DLD1 (cell line): ENCODE results near the gene RAB3IP.

Experiments
- in situ Hi-C: cut with HindIII; loops from 2 replicates; pipeline ENCODE4 v1.10.0; 2017; ENCODE audit warnings: low sequenced_read_pairs

Gene RAB3IP, protein sequence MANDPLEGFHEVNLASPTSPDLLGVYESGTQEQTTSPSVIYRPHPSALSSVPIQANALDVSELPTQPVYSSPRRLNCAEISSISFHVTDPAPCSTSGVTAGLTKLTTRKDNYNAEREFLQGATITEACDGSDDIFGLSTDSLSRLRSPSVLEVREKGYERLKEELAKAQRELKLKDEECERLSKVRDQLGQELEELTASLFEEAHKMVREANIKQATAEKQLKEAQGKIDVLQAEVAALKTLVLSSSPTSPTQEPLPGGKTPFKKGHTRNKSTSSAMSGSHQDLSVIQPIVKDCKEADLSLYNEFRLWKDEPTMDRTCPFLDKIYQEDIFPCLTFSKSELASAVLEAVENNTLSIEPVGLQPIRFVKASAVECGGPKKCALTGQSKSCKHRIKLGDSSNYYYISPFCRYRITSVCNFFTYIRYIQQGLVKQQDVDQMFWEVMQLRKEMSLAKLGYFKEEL

DNA sequence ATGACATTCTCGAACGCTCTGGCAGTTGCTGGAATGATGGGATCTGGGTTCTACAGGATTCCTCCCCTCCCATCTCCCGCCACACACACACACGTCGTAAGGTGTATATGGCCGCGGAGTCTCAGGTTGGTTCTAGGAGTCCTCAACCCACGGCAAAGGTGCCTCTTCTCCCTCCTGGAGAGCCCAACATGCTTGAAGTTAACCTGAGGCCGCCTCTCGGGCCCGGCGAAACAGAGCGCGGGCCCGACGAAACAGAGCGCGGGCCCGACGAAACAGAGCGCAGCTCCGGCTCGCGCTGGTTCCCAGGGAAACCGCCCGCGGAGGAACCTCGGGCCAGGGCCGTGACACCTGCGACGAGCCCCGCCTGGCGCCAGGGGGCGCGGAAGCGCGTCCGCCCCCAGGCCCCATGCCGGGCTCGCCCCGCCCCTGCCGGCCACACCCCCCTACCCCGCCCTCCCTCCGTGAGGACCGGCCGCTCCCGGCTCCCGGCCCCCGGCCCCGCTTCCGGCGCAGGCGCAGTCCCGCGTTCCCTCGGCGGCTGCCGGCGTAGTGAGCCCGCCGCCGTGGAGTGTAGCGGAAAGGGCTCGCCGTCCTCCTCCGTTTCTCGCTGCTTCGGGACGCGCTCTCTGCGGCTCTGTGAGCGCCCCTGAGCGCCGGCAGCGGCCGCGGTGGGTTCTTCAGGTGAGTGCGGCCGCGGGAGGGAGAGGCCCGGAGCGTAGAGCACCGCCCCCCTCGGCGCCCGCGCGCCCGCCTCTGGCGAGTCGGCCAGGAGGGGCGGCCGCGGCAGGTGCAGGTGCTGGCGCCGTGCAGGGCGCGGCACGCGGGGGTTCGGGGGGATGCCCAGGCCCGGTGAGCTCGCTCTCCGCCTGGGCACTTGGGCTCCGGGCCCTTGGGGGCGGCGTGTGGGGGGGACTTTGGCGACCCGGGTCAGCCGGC lies at the start of gene RAB3IP:
RAB3IP (plus strand) TSS at position 510 of the 936 bp plus-strand sequence. CDS start 16,549 bp downstream, outside the sequence.
- in situ Hi-C loops, result no loop called here

DNA sequence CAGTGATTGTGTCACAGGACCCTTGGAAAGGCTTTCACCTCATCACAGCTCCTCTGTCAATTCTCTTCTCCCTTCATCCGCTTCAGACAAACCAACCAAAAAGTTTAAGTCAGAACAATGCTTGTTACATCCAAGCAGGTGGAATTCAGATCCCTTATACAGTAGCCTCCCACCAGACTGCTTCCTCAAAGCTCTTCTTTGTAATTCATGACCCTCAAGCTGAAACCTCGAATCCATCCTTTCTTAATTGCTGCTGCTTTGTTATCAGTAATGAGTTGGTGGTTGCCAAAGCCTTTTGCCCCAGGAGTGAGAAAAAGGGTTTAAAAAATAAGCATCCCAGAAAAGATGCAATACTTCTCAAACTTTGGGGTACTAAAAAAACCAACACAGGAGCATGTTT lies 49.0 kb upstream of the RAB3IP start:
- in situ Hi-C loops, result no loop called here

DNA sequence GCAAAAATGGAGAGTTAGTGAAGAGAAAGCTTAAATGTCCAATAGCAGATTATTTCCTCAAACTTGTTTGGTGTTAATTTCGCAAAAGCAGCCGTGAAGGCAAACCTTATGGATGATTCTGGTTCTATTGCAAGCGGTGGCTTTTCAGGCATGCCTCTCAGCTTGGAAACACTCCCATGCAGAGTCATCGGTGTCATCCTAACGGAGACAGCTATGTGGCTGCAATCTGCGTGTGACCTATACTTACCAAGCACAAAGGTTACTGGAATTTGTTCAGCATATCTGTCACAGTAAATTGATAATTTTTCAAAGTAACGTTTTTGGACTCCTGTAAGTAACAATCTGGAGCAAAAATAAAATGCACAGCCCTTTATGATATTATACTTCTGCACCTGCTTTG lies 44.5 kb upstream of the RAB3IP start:
- in situ Hi-C loops, result no loop called here

DNA sequence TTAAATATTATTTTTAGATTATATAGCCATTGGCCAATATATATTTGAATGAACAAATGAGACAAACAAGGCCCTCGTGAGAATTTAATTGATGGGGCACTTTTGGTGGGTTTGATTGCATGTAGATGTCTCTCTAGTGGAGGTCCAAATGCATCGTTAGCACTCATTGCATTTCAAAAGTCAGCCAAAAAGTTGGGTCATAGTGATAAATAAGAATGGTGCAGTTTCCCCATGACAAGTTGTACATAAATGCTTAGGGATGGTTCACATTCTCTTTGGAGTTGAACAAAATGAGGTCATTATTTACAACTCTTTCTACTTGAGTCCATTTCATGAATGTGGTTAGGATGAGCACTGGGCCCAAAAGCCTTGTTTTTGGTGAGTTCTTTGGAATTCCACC lies 40.6 kb upstream of the RAB3IP start:
- in situ Hi-C loops, result no loop called here

DNA sequence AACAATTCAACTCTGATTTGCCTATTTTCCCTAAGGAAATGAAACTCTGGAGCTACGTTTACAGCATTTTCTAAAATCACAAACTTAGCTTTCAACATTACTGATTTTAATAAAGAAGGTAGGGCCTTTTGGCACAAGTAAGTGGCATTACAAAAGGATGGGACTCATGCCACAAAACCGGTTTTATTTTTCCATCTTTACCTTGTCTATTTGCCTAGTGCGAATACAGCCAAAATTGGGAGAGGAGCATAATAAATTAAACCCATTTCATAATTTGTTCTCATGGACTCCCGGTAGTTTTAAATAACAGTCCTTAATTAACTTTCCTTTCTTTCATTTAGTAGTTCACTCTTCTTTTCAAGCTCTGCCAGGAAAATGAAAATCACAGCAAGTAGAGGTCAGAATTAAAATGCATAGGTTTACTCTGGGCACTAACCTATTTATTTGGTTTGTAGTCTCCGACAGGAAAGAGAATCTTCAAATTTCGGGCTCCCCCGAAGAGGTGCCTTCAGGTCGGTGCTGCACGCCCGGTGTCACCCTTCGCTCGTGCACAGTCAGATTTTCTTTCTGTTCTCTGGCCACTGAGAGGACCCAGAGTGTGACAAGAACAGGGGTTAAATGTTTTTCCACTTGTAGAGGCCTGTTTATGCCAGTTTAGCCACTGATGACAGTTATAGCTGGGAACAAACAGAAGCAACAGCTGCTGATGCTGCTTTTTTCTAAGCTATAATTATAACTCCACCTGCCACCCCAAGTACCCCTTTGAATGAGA lies 39.7 kb upstream of the RAB3IP start, which contains the start of gene BEST3:
BEST3 (minus strand) TSS at position 535 of the 772 bp plus-strand sequence. CDS start 1,505 bp downstream, outside the sequence.
- in situ Hi-C loops, result no loop called here

DNA sequence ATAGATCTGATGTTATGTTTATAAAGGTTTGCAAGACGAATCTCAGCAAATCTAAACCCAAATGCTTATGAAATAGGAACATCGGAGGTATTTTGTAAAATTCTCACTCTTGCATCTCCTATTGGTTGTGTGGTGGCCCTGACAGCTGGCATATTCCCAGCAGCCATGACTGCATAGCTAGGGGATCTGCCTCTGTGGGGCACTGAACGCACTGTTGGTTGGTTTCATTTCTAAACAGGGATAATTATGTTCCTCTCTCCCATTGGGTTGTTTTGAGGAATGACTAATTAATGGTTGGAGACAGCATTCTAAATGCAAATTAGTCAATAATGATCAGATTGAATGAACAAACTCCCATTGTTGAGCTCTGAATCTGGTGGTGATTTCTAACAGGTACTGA lies 36.8 kb upstream of the RAB3IP start:
- in situ Hi-C loops, result no loop called here

DNA sequence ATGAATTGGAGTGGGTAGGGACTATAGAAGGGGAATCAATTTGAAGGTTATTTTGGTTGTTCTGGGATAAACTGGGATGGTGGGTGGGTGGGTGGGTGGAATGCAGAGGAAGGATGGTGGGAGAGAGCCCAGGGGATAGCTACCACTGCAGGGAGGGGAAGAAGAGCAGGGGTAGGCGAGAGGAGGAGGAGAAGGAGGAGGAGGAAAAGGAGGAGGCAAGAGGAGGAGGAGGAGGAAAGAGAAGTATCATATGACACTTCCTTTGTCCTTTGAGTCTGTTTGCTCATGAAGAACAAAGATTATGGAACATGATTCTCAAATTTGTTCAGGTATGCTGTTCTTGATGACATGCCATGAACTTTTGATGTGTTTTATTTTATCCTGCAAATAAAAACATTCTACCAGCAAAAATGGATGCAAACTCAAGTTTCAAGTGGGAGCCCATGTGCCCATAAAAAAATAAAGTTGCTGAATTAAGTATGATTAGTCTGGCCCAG lies 35.5 kb upstream of the RAB3IP start:
- in situ Hi-C loops, result no loop called here

DNA sequence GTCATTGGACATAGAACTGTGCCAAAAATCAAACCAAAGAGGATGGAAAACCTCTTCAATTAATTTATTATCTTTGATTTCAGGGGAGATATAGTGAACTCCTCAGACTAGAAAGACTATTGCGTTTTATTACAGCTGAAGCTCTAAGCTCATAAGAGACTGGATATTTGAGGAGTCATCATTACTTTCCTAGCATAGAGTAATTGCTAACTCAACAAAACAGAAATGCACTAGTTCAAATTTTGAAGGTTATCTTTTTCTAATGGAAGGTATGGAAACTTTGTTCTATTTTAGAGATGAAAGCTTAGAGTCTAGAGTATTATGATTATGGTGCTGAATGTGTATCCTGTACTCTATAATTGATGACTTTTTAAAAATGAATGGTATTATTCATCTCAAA lies 34.3 kb upstream of the RAB3IP start:
- in situ Hi-C loops, result no loop called here

DNA sequence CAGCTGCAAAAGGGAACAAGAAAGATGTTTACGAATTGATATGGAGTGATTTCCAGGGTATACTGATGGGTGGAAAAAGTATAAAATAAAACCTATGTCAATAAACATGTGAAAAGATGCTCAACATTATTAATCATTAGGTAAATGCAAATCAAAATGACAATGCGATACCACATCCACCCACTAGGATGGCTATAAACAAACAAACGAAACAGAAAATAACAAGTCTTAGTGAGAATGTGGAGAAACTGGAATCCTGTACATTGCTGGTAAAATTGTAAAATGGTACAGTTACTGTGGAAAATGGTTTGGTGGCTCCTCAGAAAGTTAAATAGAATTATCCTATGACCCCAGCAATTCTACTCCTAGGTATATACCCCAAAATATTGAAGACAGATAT lies 30.0 kb upstream of the RAB3IP start:
- in situ Hi-C loops, result no loop called here

DNA sequence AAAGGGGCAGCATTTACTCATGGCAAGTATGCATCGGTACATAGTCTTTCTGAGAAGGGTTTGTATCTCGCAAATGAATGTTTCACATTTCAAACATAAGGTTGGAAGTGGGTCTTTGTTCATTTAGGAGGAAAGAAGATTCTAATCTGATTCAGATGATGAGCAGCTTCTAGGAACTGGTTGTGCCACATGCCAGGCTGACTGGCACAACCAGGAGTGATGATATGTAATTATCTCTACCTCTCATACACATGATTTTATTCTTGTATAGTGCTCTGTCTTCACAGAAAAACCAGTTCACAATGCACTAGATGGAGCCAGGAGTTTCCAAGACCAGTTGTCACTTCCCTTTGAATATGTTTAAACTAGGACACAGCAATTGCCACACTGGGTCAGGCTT lies 25.8 kb upstream of the RAB3IP start:
- in situ Hi-C loops, result no loop called here

DNA sequence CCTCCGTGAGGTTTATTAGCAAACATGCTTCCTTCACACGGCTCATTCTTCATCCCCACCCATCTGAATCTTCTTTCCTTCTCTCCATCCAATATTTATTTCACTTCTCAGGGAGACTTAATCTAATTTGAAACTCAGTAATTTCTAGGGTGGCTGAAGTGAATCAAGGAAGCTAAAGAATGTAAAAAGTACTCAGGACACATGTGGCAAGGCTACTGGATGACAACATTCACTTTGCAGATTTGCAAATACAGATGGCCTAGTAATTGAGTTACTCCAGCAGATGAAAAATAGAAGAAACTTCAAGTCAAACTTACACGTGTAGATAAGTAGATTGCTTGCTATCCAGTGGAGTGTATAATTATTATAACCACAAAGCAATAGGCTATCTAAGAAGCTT lies 24.1 kb upstream of the RAB3IP start:
- in situ Hi-C loops, result no loop called here

DNA sequence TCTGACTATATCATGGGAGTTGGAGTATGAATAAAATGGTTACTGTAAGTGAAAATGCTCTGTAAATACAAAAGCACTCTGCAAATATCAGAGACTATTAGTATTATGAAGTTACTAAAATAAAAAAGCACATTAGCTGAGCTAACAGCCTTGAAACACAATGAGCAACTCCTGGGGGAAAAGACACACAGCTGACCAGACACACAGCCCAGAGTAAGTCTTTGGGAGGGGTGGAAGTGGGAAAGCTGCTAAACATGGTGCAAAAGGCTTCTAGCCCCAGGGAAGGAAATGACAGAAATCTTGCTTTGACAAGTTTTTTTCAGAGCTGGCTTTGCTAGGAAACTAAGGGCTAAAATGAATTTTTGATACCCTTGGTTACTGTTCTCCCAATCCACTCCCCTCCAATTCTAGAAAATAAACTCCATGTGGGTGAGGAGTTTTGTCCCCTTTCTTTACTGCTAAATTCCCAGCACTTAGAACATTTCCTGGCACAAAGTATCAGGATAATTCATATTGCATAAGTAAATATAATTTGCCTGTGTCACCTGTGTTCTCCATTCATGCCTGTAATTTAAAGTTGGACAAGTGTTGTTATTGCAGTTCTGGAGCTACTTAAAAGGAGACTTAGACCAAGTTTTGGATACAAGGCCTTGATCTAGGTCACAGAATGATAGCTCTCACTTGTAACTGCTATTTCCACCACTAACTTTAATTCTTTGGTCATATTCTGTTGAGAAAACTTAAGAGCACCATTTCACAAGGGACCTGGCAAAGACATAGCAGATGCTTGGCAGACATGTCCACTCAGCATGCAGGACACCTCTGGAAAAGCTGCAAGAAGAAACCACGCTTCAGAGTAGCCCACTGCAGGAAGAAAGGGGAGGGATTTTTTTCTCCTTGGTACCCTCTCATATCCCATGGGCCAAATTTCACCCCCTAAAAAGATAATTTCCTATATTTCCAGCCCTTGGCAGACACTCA lies 19.0 kb upstream of the RAB3IP start:
- in situ Hi-C loops, result no loop called here

DNA sequence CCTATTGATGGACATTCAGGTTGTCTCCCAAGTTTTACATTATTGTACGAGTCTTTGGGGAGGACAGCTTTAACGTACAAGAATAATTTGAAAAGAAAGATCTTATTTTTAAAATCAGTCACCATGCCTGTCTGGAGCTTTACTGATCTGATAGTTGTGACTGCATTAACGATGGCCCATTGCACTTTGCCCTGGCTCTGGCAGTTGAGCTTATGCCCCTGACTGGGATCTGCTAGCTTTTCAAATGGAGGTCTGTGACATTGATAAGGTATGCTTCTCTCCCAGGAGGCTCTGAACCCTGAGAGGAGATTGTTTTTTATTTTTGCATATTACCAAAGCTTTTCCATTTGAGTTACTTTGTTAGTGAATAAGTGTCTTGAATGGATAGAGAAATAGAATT lies 17.9 kb upstream of the RAB3IP start:
- in situ Hi-C loops, result no loop called here

DNA sequence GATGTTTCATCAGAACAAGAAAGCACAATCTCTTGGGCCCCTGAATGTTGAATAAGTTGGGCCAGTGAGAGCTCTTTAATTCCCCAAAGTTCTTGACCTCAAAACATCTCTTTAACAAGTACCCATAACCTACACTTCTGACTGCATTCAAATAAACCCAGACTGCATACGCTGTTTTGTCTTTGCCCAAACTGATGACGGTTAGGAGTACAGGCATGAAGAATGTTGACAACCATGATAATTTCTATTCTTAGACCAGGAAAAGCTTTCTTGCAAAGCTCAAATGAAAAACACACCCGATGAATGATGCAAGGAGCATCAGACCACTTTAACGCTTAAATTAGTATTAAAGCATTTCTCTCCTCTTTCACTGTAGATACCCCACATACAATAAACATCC lies 11.7 kb upstream of the RAB3IP start:
- in situ Hi-C loops, result no loop called here

DNA sequence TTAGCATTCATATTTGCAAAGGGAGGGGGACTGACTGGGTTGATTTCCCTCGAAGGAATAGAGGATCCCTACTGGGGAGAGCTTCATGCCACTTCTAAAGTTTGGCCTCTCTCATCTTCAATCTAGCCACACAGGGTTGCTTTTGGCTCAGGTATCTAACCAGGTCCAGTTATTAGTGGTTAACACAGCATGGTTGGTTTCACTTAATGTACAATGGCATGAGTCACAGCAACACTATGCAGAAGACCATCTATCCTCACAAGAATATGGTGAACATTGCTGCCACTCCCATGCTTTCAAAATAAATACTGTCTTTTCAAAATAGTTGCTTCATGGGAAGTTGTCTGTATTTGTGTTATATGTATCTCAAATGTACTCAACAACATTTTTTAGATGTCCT lies 6.6 kb upstream of the RAB3IP start:
- in situ Hi-C loops, result no loop called here

DNA sequence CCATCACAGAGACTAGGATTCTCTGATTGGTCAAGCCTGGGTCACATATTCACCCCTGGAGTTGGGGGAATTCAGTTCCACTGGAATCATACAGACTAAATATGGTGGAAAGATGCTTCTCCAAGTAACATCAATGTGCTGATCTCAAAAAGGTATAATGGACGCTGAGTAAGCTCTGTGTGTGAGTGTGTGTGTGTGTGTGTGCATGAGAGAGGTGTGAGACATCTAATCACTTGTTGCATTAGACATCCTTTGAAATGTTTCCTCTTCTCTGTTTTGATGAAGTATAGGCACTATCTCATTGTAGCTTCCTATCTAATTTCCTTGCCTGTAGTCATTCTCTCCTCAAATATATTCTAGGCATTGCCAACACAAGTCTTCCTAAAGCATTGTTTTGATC lies 5.0 kb upstream of the RAB3IP start:
- in situ Hi-C loops, result no loop called here

DNA sequence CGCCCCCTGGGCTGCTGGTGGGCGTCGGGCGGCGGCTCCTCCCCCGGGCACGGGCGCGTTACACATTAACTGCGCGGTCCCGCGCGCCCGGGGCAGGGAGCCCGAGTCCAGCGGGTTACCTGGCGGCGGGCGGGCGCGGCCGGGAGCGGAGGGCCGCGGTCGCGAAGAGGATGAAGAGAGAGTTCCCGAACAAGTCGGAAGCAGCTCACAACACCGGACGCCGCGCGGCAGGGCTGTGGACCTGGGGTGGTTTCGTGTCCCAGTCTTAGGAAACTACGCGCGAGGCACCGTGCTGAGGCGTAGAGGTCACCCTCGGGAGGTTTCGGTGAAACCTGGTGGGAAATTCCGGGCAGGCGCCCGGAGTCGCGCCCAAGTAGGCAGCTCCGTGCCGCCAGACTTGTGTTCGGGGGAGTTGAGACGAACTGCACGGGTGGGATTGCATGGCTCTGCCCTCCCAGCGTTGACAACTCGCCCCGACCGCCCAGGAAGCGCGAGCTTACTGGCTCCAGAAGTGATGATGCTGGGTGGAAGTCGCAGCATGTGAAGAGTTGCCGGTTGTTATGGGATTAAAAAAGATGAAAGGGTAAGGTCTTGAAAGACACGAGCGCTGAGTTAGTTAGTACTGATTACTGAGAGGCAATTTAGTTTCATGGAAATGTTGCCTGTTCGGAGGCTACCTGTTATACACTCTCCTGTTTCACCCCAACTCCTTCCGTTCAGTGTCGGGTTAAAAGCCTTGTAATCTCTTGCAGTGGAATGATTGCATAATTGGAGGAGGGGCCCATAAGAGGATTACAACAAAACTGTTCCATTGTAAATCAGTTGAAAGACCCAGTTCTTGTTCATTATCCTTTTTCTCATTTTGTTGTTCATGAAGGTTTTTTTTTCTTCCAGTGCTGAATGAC lies 879 bp downstream of the RAB3IP start:
- in situ Hi-C loops, result no loop called here

DNA sequence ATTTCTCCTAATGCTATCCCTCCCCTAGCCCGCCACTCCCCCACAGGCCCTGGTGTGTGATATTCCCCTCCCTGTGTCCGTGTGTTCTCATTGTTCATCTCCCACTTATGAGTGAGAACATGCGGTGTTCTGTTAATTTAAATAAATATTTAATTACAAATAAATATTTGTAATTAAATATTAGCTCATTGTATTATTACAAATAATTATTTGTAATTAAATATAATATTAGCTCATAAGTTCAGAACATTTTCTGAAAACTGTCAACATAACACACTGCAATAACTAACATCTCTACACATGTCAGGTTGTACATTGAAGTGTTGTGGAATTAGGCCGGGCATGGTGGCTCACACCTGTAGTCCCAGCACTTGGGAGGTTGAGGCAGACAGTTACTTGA lies 5.4 kb downstream of the RAB3IP start:
- in situ Hi-C loops, result no loop called here

DNA sequence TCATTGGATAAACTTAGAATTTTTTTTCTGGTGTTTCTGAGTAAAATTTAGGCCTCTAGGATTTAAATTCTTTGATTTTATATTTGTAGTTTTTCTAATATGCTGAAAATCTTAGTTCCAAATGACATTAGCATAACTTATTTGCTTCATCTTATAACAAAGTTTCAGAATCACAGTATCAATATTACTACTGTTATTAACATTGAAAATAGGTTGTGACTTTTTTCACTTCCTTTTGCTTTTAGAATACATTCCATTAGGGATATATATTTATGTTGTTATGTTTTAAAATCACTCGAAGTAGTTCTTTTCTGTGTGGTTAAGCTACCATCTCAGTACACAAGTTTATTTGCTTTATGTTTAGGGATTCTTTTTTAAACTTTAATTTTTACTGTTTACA lies 12.8 kb downstream of the RAB3IP start:
- in situ Hi-C loops, result no loop called here
